Kidney (tissue), 14 donors: Measurements from ENCODE around the gene ATP2A3. TPM values are rescaled to one million over a fixed set of nuclear protein-coding genes. Genes with fewer than 3 reads are reported as not detected.

Source experiments
- DNase-seq, 5 donors: peaks; one replicate each; pipeline ENCODE4 v3.0.0-alpha.2; 2013 to 2020
- FAIRE-seq: peaks from 2 replicates; lab custom pipeline; 2012; peaks lifted over from hg19 to GRCh38; lab: Jason Lieb, UNC
- H3K27ac ChIP-seq, 2 donors: one replicate each; pipeline ENCODE4 v1.7.0; 2013; ENCODE audit warnings: low read depth in 2 of 2, low read length in 2 of 2, inconsistent platforms in 1 of 2
- H3K27me3 ChIP-seq: one replicate; pipeline ENCODE4 v1.7.1; 2013; ENCODE audit warnings: low read length, inconsistent platforms; ENCODE audit not compliant: control insufficient read depth, insufficient read depth
- H3K36me3 ChIP-seq, 3 donors: one replicate each; pipeline versions ENCODE4 v1.7.0 to v1.7.1; 2013; ENCODE audit warnings: low read length in 3 of 3, control low read depth in 1 of 3, inconsistent platforms in 1 of 3; ENCODE audit not compliant: insufficient read depth in 3 of 3, control insufficient read depth in 2 of 3
- H3K4me1 ChIP-seq, 3 donors: one replicate each; pipeline versions ENCODE4 v1.7.0 to v1.7.1; 2013; ENCODE audit warnings: low read length in 3 of 3, inconsistent platforms in 1 of 3, low read depth in 1 of 3; ENCODE audit not compliant: control insufficient read depth in 2 of 3, insufficient read depth in 2 of 3
- H3K4me3 ChIP-seq, 3 donors: one replicate each; pipeline versions ENCODE4 v1.7.0 to v1.8.1; 2013; ENCODE audit warnings: low read length in 3 of 3, control low read depth in 1 of 3, inconsistent platforms in 1 of 3
- H3K9ac ChIP-seq, 3 donors: one replicate each; pipeline versions ENCODE4 v1.7.0 to v1.7.1; 2013; ENCODE audit warnings: low read length in 3 of 3, control low read depth in 1 of 3, inconsistent platforms in 1 of 3
- H3K9me3 ChIP-seq, 3 donors: one replicate each; pipeline versions ENCODE4 v1.7.0 to v1.7.1; 2013; ENCODE audit warnings: low read length in 3 of 3, control low read depth in 1 of 3, inconsistent platforms in 1 of 3; ENCODE audit not compliant: control insufficient read depth in 2 of 3, insufficient read depth in 1 of 3
- CTCF ChIP-seq: IDR thresholded peaks from 3 replicates; pipeline ENCODE4 v1.5.1; 2012; ENCODE audit warnings: mild to moderate bottlenecking, moderate library complexity, borderline replicate concordance; ENCODE audit not compliant: insufficient read depth; ENCODE audit errors: extremely low read depth
- intact Hi-C: fragments of 100-400 bp; cut with DNase I; formaldehyde crosslinking; loops from one replicate; pipeline ENCODE4 v1.11.1; 2022
- polyA plus RNA-seq: library from polyadenylated mRNA; stranded (reverse); fragments of 350-450 nt; fragmentation: Illumina TruSeq; extraction: RNeasy Lipid Tissue Mini Kit (QIAGEN cat#74804); gene quantifications from one replicate; pipeline ENCODE4 v1.2.3, GENCODE V29; 2014; ENCODE audit warnings: low read depth, low replicate concordance; ENCODE audit not compliant: insufficient read depth
- total RNA-seq: library from RNA; stranded (reverse); fragmentation: NEBNext Ultra II Directional; extraction: Animal tissue kit (Norgen Biotek cat#: 25700); gene quantifications from one replicate; pipeline ENCODE4 v1.2.1, GENCODE V29; 2021
- donor health status: control.
- donor health status: control.
- donor health status: control.
- donor health status: control.
- donor health status: control.
- donor health status: DM: yes; HTN: yes; CAD: no.
- donor health status: Normal renal cell carcinoma (clear cell type).

The ATP2A3 gene
- total and polyA plus RNA-seq, 2 donors from 2014 or later, result 9.4 to 52.1 TPM

- no peak overlapping the region for H3K27ac ChIP-seq
- H3K36me3 ChIP-seq, result no peaks in the 10 kb centered on the region
- peaks cover 5% of the 10 kb centered on the region for H3K27me3 ChIP-seq
- peaks cover 0 to 7% (median 0%) of the 10 kb centered on the region in 3 donors for H3K4me1 ChIP-seq
- FAIRE-seq (no peak), DNase-seq (peak in 1 of 5 donors; percentile 73)
- no peak for TF ChIP-seq CTCF
- intact Hi-C loops, result no loop called here
- no peak overlapping the region for H3K9ac ChIP-seq
- H3K9me3 ChIP-seq, result no peaks in the 10 kb centered on the region
- no peak overlapping the region for H3K4me3 ChIP-seq
Measured at GRCh38 chr17:3961564-3962047, 2.6 kb downstream of the ATP2A3 start.

GRCh38 chr17:3960764-3961163 is 3.5 kb downstream of the ATP2A3 start:
- intact Hi-C loops, result no loop called here
- no peak for TF ChIP-seq CTCF
- no peak overlapping the region for H3K4me3 ChIP-seq
- H3K27ac ChIP-seq, result no peak overlapping the region
- H3K9me3 ChIP-seq, result no peaks in the 10 kb centered on the region
- H3K4me1 ChIP-seq, result peaks cover 0 to 7% (median 0%) of the 10 kb centered on the region in 3 donors
- H3K36me3 ChIP-seq, result no peaks in the 10 kb centered on the region
- H3K9ac ChIP-seq, result no peak overlapping the region
- FAIRE-seq, result no peak
- no peak for DNase-seq
- H3K27me3 ChIP-seq, result peaks cover 5% of the 10 kb centered on the region

GRCh38 chr17:3959921-3960601 is 4.2 kb downstream of the ATP2A3 start:
- no peak for TF ChIP-seq CTCF
- no peak overlapping the region for H3K27ac ChIP-seq
- H3K4me1 ChIP-seq, result peaks cover 0 to 2% (median 0%) of the 10 kb centered on the region in 3 donors
- DNase-seq, result no peak
- H3K4me3 ChIP-seq, result no peak overlapping the region
- no peaks in the 10 kb centered on the region for H3K36me3 ChIP-seq
- no peak for FAIRE-seq
- no peaks in the 10 kb centered on the region for H3K9me3 ChIP-seq
- H3K27me3 ChIP-seq, result no peaks in the 10 kb centered on the region
- intact Hi-C loops, result no loop called here
- H3K9ac ChIP-seq, result no peak overlapping the region
